ENCODE data around the gene MTR.

- no peak for TF ChIP-seq POLR2A (IDR thresholded peaks at IDR 0.05)
- TF ChIP-seq CTCF (IDR thresholded peaks at IDR 0.05) = no peak
Measured at GRCh38 chr1:236808564-236809130, 13.6 kb downstream of the MTR start.
